HCT116 (cell line): Measurements from ENCODE around the gene IQCF2. TPM values are rescaled to one million over a fixed set of nuclear protein-coding genes. Genes with fewer than 3 reads are reported as not detected.

Experiments used
- ATAC-seq: fragments of 200-7000 bp; cut with Tn5 transposase; 2 replicates; pipeline ENCODE4 v1.9.1; 2020; ENCODE audit warnings: mild to moderate bottlenecking, moderate library complexity
- BruUV-seq: library from RNA; stranded (reverse); fragments of 400-500 nt; replicated peaks from 2 replicates; lab custom pipeline; 2021; lab: Mats Ljungman, UMichigan
- CTCF ChIA-PET: fragments of 300-600 bp; sonication (Branson Sonifier 250); formaldehyde crosslinking; loops from one replicate; lab custom pipeline; 2021; ENCODE audit warnings: antibody characterized with exemption; lab: Charles Lee
- POLR2A ChIA-PET: fragments of 300-600, 350-600 bp; sonication (Branson Sonifier 250); formaldehyde crosslinking; loops from one replicate; lab custom pipeline; 2021; ENCODE audit warnings: antibody characterized with exemption; lab: Charles Lee
- RAD21 ChIA-PET, 2 experiments: fragments of 300-600 bp; sonication (Branson Sonifier 250); formaldehyde crosslinking; loops; one replicate each; lab custom pipeline; 2023; ENCODE audit warnings: low total read pairs in 2 of 2; ENCODE audit not compliant: uncharacterized antibody in 2 of 2, unreplicated experiment in 2 of 2, low non-redundant PET in 1 of 2; lab: Charles Lee
- DNase-seq: peaks from one replicate; pipeline ENCODE4 v3.0.0-alpha.2; 2010; ENCODE audit warnings: low read depth, low spot score
- H2AFZ ChIP-seq: fragments of 200-600 bp; shearing (Covaris generic), sonication (generic); 2 replicates; pipeline ENCODE4 v1.6.1; 2017; ENCODE audit warnings: low read depth, mixed run types, mixed read lengths, antibody characterized with exemption, low read length; ENCODE audit not compliant: poor library complexity, severe bottlenecking
- H3K27ac ChIP-seq: 2 replicates; pipeline ENCODE4 v1.5.1; 2012; ENCODE audit warnings: low read depth, low read length
- H3K27me3 ChIP-seq: fragments of 200-600 bp; sonication (generic); 2 replicates; pipeline ENCODE4 v1.6.1; 2016; ENCODE audit warnings: mixed run types, low read length, mixed read lengths; ENCODE audit not compliant: insufficient read depth
- H3K36me3 ChIP-seq, 2 experiments: fragments of 200-500 bp in 1 of 2; fragments of 200-600 bp in 1 of 2; sonication (Bioruptor generic) in 1 of 2; sonication (generic) in 1 of 2; 2 replicates each; pipeline versions ENCODE4 v1.5.1 to v1.6.1; 2014 to 2016; ENCODE audit warnings: low read length in 2 of 2, inconsistent platforms in 1 of 2, mixed read lengths in 1 of 2, mixed run types in 1 of 2; ENCODE audit not compliant: insufficient read depth in 2 of 2, control insufficient read depth in 1 of 2
- H3K4me1 ChIP-seq, 2 experiments: fragments of 200-600 bp in 1 of 2; sonication (generic) in 1 of 2; 2 replicates each; pipeline versions ENCODE4 v1.5.1 to v1.6.1; 2012 to 2017; ENCODE audit warnings: low read length in 2 of 2, inconsistent platforms in 1 of 2, mild to moderate bottlenecking in 1 of 2, mixed read lengths in 1 of 2, mixed run types in 1 of 2, moderate library complexity in 1 of 2; ENCODE audit not compliant: insufficient read depth in 2 of 2, control insufficient read depth in 1 of 2
- H3K4me2 ChIP-seq: fragments of 200-600 bp; sonication (generic); 2 replicates; pipeline ENCODE4 v1.6.1; 2017; ENCODE audit warnings: mixed run types, low read length, mixed read lengths
- H3K4me3 ChIP-seq, 2 experiments: fragments of 200-600 bp in 1 of 2; sonication (generic) in 1 of 2; replicated peaks in 1 of 2; 2 replicates each; pipeline ENCODE4 v1.5.1; 2011 to 2016; ENCODE audit warnings: low read length in 2 of 2, control low read depth in 1 of 2, low read depth in 1 of 2, mild to moderate bottlenecking in 1 of 2, mixed read lengths in 1 of 2, mixed run types in 1 of 2
- H3K79me2 ChIP-seq: fragments of 200-600 bp; sonication (generic); 2 replicates; pipeline ENCODE4 v1.6.1; 2017; ENCODE audit warnings: mild to moderate bottlenecking, mixed run types, low read length, moderate library complexity, mixed read lengths; ENCODE audit not compliant: insufficient read depth
- H3K9ac ChIP-seq: fragments of 200-600 bp; sonication (generic); 2 replicates; pipeline ENCODE4 v1.6.1; 2016; ENCODE audit warnings: low read length, mixed read lengths
- H3K9me2 ChIP-seq: fragments of 200-600 bp; sonication (generic), shearing (Covaris generic); 2 replicates; pipeline ENCODE4 v1.6.1; 2017; ENCODE audit warnings: mixed run types, mild to moderate bottlenecking, moderate library complexity; ENCODE audit not compliant: insufficient read depth
- H3K9me3 ChIP-seq, 2 experiments: fragments of 200-500 bp in 1 of 2; fragments of 200-600 bp in 1 of 2; sonication (Bioruptor generic) in 1 of 2; sonication (generic) in 1 of 2; 2 replicates each; pipeline ENCODE4 v1.6.1; 2014 to 2017; ENCODE audit warnings: low read length in 2 of 2, mixed read lengths in 2 of 2, inconsistent platforms in 1 of 2, low read depth in 1 of 2, mild to moderate bottlenecking in 1 of 2, mixed run types in 1 of 2, moderate library complexity in 1 of 2; ENCODE audit not compliant: control insufficient read depth in 1 of 2, insufficient read depth in 1 of 2
- H4K20me1 ChIP-seq: fragments of 200-600 bp; sonication (generic), shearing (Covaris generic); 2 replicates; pipeline ENCODE4 v1.6.1; 2017; ENCODE audit warnings: mixed run types, mild to moderate bottlenecking, moderate library complexity; ENCODE audit not compliant: insufficient read depth
- EGR1 ChIP-seq: IDR thresholded peaks from 2 replicates; pipeline ENCODE4 v1.6.1; 2012; ENCODE audit warnings: low read depth
- ELF1 ChIP-seq: IDR thresholded peaks from 2 replicates; pipeline ENCODE4 v1.6.1; 2012; ENCODE audit warnings: low read depth, borderline replicate concordance
- EZH2 ChIP-seq: fragments of 200-600 bp; sonication (generic); IDR thresholded peaks from 2 replicates; pipeline ENCODE4 v1.6.1; 2017; ENCODE audit warnings: antibody characterized with exemption, mixed run types
- EZH2phosphoT487 ChIP-seq: fragments of 200-600 bp; IDR thresholded peaks from 2 replicates; pipeline ENCODE4 v1.6.1; 2018; ENCODE audit warnings: antibody characterized with exemption, borderline replicate concordance
- JUND ChIP-seq: IDR thresholded peaks from 2 replicates; pipeline ENCODE4 v1.6.1; 2012
- MAX ChIP-seq: IDR thresholded peaks from 2 replicates; pipeline ENCODE4 v1.6.1; 2012
- POLR2A ChIP-seq: IDR thresholded peaks from 2 replicates; pipeline ENCODE4 v1.7.0; 2011; ENCODE audit warnings: borderline replicate concordance; ENCODE audit not compliant: insufficient read depth, insufficient read length; ENCODE audit errors: extremely low read depth
- POLR2AphosphoS5 ChIP-seq: IDR thresholded peaks from 2 replicates; pipeline ENCODE4 v1.6.1; 2011; ENCODE audit warnings: mild to moderate bottlenecking, low read depth, low read length, moderate library complexity
- RAD21 ChIP-seq: IDR thresholded peaks from 2 replicates; pipeline ENCODE4 v1.6.1; 2012; ENCODE audit warnings: low read depth, mild to moderate bottlenecking
- SIN3A ChIP-seq: IDR thresholded peaks from 2 replicates; pipeline ENCODE4 v1.6.1; 2012; ENCODE audit warnings: low read depth
- SP1 ChIP-seq: IDR thresholded peaks from 2 replicates; pipeline ENCODE4 v1.6.1; 2012; ENCODE audit warnings: low read depth
- TCF7L2 ChIP-seq: IDR thresholded peaks from 2 replicates; pipeline ENCODE4 v1.7.0; 2011; ENCODE audit warnings: borderline replicate concordance, inconsistent platforms; ENCODE audit not compliant: insufficient read depth, insufficient read length; ENCODE audit errors: extremely low read depth
- YY1 ChIP-seq: IDR thresholded peaks from 2 replicates; pipeline ENCODE4 v1.6.1; 2011; ENCODE audit warnings: low read length, low read depth, moderate library complexity, mild to moderate bottlenecking; ENCODE audit not compliant: insufficient replicate concordance; ENCODE audit errors: extremely low read depth
- ZBTB33 ChIP-seq: IDR thresholded peaks from 2 replicates; pipeline ENCODE4 v1.6.1; 2011; ENCODE audit warnings: mild to moderate bottlenecking, low read length, moderate library complexity; ENCODE audit not compliant: insufficient replicate concordance; ENCODE audit errors: extremely low read depth
- ZFX ChIP-seq: fragments of 450-650 bp; IDR thresholded peaks from 2 replicates; pipeline ENCODE4 v1.6.1; 2017
- ZNF274 ChIP-seq: fragments of 200-500 bp; sonication (Bioruptor generic); IDR thresholded peaks from 2 replicates; pipeline ENCODE4 v1.6.1; 2014; ENCODE audit warnings: mild to moderate bottlenecking, low read depth, low read length, inconsistent platforms
- intact Hi-C: fragments of 100-400 bp; cut with micrococcal nuclease; formaldehyde crosslinking; loops from 2 replicates; pipeline ENCODE4 v1.10.0; 2022
- total RNA-seq: library from RNA; stranded (reverse); gene quantifications from one replicate; pipeline ENCODE4 v1.2.1, GENCODE V29; 2021; ENCODE audit not compliant: unreplicated experiment
- TF ChIP-seq, protein P1 (sequence below): IDR thresholded peaks from 2 replicates; pipeline ENCODE4 v1.6.1; 2012
- TF ChIP-seq, protein P2 (sequence below): IDR thresholded peaks from 2 replicates; pipeline ENCODE4 v1.6.1; 2012; ENCODE audit warnings: low read depth

The IQCF2 gene
- total RNA-seq, 1 experiment from 2014 or later = not detected

- no peak for ATAC-seq
- H3K79me2 ChIP-seq = no peaks in the 10 kb centered on the region
- H3K9me2 ChIP-seq = no peaks in the 10 kb centered on the region
- intact Hi-C loops = no loop called here
- H3K4me1 ChIP-seq = peaks cover 9 to 14% of the 10 kb centered on the region in 2 experiments
- no peak for DNase-seq
- TF ChIP-seq, protein P1, sequence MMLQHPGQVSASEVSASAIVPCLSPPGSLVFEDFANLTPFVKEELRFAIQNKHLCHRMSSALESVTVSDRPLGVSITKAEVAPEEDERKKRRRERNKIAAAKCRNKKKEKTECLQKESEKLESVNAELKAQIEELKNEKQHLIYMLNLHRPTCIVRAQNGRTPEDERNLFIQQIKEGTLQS = no peak
- TF ChIP-seq SIN3A (no peak), ZFX (no peak), YY1 (no peak), EZH2phosphoT487 (no peak), SP1 (no peak), MAX (no peak), POLR2AphosphoS5 (no peak), ZBTB33 (no peak), RAD21 (no peak), TCF7L2 (no peak), ZNF274 (no peak), EGR1 (no peak), POLR2A (no peak), EZH2 (no peak), JUND (no peak), ELF1 (no peak)
- TF ChIP-seq, protein P2, sequence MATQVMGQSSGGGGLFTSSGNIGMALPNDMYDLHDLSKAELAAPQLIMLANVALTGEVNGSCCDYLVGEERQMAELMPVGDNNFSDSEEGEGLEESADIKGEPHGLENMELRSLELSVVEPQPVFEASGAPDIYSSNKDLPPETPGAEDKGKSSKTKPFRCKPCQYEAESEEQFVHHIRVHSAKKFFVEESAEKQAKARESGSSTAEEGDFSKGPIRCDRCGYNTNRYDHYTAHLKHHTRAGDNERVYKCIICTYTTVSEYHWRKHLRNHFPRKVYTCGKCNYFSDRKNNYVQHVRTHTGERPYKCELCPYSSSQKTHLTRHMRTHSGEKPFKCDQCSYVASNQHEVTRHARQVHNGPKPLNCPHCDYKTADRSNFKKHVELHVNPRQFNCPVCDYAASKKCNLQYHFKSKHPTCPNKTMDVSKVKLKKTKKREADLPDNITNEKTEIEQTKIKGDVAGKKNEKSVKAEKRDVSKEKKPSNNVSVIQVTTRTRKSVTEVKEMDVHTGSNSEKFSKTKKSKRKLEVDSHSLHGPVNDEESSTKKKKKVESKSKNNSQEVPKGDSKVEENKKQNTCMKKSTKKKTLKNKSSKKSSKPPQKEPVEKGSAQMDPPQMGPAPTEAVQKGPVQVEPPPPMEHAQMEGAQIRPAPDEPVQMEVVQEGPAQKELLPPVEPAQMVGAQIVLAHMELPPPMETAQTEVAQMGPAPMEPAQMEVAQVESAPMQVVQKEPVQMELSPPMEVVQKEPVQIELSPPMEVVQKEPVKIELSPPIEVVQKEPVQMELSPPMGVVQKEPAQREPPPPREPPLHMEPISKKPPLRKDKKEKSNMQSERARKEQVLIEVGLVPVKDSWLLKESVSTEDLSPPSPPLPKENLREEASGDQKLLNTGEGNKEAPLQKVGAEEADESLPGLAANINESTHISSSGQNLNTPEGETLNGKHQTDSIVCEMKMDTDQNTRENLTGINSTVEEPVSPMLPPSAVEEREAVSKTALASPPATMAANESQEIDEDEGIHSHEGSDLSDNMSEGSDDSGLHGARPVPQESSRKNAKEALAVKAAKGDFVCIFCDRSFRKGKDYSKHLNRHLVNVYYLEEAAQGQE = no peak
- H3K9ac ChIP-seq = no peak overlapping the region
- RAD21 ChIA-PET = no interaction called here
- H3K27me3 ChIP-seq = no peaks in the 10 kb centered on the region
- no peak overlapping the region for H2AFZ ChIP-seq
- H3K4me3 ChIP-seq = no peak overlapping the region
- no peaks in the 10 kb centered on the region for H3K36me3 ChIP-seq
- POLR2A ChIA-PET = interaction anchor here (1.0 kb wide), 1 partner anchor 9 kb away, joined by 5 read pairs; no protein-coding TSS in a partner anchor
- no peak overlapping the region for H3K4me2 ChIP-seq
- H3K27ac ChIP-seq = no peak overlapping the region
- no peaks in the 10 kb centered on the region for H3K9me3 ChIP-seq
- H4K20me1 ChIP-seq = no peaks in the 10 kb centered on the region
- CTCF ChIA-PET = no interaction called here
- no TSS peak for BruUV-seq
These were observed 27.2 kb downstream of the IQCF2 start for GRCh38 chr3:51888463-51889105.
